MM.1S (cell line): ENCODE measurements around the gene PLS1.
"Not testable (repeated sequence)": the region's sequence is repeated elsewhere in the genome, so short reads cannot be mapped to it uniquely, and the experiment has no call there.

ENCODE experiments used
- DNase-seq: peaks from one replicate; pipeline ENCODE4 v3.0.0-alpha.2; 2015
- H2AFZ ChIP-seq: fragments of 300-600 bp; sonication (generic); 2 replicates; pipeline ENCODE4 v1.6.0; 2016; ENCODE audit warnings: antibody characterized with exemption, low read length
- H3F3A ChIP-seq: fragments of 300-600 bp; sonication (generic); 2 replicates; pipeline ENCODE4 v1.6.1; 2016; ENCODE audit warnings: mild to moderate bottlenecking, antibody characterized with exemption, low read length, moderate library complexity, mixed read lengths; ENCODE audit not compliant: insufficient read depth
- H3K27ac ChIP-seq: fragments of 300-600 bp; sonication (generic); 2 replicates; pipeline ENCODE4 v1.5.1; 2016; ENCODE audit warnings: mild to moderate bottlenecking, low read length
- H3K27me3 ChIP-seq: fragments of 300-600 bp; sonication (generic); replicated peaks from 2 replicates; pipeline ENCODE4 v1.6.0; 2016; ENCODE audit warnings: low read length; ENCODE audit not compliant: insufficient read depth
- H3K36me3 ChIP-seq: fragments of 300-600 bp; sonication (generic); replicated peaks from 2 replicates; pipeline ENCODE4 v1.6.1; 2016; ENCODE audit warnings: mild to moderate bottlenecking, low read length, mixed read lengths; ENCODE audit not compliant: insufficient read depth
- H3K4me1 ChIP-seq: fragments of 300-600 bp; sonication (generic); 2 replicates; pipeline ENCODE4 v1.6.1; 2016; ENCODE audit warnings: low read length, mixed read lengths
- H3K4me2 ChIP-seq: fragments of 300-600 bp; sonication (generic); 2 replicates; pipeline ENCODE4 v1.6.0; 2016; ENCODE audit warnings: low read depth, low read length
- H3K4me3 ChIP-seq: fragments of 300-600 bp; sonication (generic); 2 replicates; pipeline ENCODE4 v1.5.1; 2016; ENCODE audit warnings: low read length, mixed read lengths
- H3K79me2 ChIP-seq: fragments of 300-600 bp; sonication (generic); 2 replicates; pipeline ENCODE4 v1.6.1; 2016; ENCODE audit warnings: mixed run types, low read length, mixed read lengths
- H3K9ac ChIP-seq: fragments of 300-600 bp; sonication (generic); 2 replicates; pipeline ENCODE4 v1.6.1; 2016; ENCODE audit warnings: low read length, mixed read lengths
- H3K9me2 ChIP-seq: fragments of 300-600 bp; sonication (generic); replicated peaks from 2 replicates; pipeline ENCODE4 v1.6.1; 2016; ENCODE audit warnings: mild to moderate bottlenecking, low read length, mixed read lengths; ENCODE audit not compliant: insufficient read depth
- H3K9me3 ChIP-seq: fragments of 300-600 bp; sonication (generic); replicated peaks from 2 replicates; pipeline ENCODE4 v1.6.1; 2016; ENCODE audit warnings: mild to moderate bottlenecking, low read length, mixed read lengths; ENCODE audit not compliant: insufficient read depth
- H4K20me1 ChIP-seq: fragments of 300-600 bp; sonication (generic); 2 replicates; pipeline ENCODE4 v1.6.1; 2016; ENCODE audit warnings: mild to moderate bottlenecking, low read length, moderate library complexity, mixed read lengths; ENCODE audit not compliant: insufficient read depth
- EZH2 ChIP-seq: fragments of 300-600 bp; sonication (generic); optimal IDR thresholded peaks from 2 replicates; pipeline ENCODE3; 2017; ENCODE audit warnings: low read depth, mild to moderate bottlenecking, antibody characterized with exemption, low read length, mixed read lengths
- EZH2phosphoT487 ChIP-seq: fragments of 300-600 bp; sonication (generic); IDR thresholded peaks from 2 replicates; pipeline ENCODE4 v1.6.1; 2018; ENCODE audit warnings: antibody characterized with exemption, low read length
- TF ChIP-seq, protein P1 (sequence below): fragments of 300-600 bp; sonication (generic); IDR thresholded peaks from 2 replicates; pipeline ENCODE4 v1.5.1; 2016; ENCODE audit warnings: antibody characterized with exemption, low read length, mixed read lengths

The PLS1 gene

GRCh38 chr3:142595951-142596725, at the start of gene PLS1:
Gene PLS1 (plus strand): TSS chr3:142596393. CDS start chr3:142664238, 67,845 bp downstream.
- Histone ChIP-seq H3K27ac (no peak within 1 kb of the TSS), H3K4me3 (peak within 1 kb of the TSS; percentile 85), H3F3A (no peaks in the 10 kb centered on the region), H3K4me2 (peak within 1 kb of the TSS; percentile 68), H3K9me3 (no peaks in the 10 kb centered on the region), H3K36me3 (no peaks in the 10 kb centered on the region), H3K9me2 (no peaks in the 10 kb centered on the region), H3K27me3 (no peaks in the 10 kb centered on the region), H2AFZ (peak within 1 kb of the TSS; percentile 92), H3K4me1 (peaks cover 4% of the 10 kb centered on the region; the same call in 1 of the 2 replicates), H3K9ac (peak within 1 kb of the TSS; percentile 54; the same call in 1 of the 2 replicates), H4K20me1 (no peaks in the 10 kb centered on the region), H3K79me2 (no peaks in the 10 kb centered on the region)
- TF ChIP-seq EZH2phosphoT487: no peak
- no peak for TF ChIP-seq EZH2
- TF ChIP-seq, protein P1, sequence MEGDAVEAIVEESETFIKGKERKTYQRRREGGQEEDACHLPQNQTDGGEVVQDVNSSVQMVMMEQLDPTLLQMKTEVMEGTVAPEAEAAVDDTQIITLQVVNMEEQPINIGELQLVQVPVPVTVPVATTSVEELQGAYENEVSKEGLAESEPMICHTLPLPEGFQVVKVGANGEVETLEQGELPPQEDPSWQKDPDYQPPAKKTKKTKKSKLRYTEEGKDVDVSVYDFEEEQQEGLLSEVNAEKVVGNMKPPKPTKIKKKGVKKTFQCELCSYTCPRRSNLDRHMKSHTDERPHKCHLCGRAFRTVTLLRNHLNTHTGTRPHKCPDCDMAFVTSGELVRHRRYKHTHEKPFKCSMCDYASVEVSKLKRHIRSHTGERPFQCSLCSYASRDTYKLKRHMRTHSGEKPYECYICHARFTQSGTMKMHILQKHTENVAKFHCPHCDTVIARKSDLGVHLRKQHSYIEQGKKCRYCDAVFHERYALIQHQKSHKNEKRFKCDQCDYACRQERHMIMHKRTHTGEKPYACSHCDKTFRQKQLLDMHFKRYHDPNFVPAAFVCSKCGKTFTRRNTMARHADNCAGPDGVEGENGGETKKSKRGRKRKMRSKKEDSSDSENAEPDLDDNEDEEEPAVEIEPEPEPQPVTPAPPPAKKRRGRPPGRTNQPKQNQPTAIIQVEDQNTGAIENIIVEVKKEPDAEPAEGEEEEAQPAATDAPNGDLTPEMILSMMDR: no peak
- DNase-seq: peak; percentile 89

DNA sequence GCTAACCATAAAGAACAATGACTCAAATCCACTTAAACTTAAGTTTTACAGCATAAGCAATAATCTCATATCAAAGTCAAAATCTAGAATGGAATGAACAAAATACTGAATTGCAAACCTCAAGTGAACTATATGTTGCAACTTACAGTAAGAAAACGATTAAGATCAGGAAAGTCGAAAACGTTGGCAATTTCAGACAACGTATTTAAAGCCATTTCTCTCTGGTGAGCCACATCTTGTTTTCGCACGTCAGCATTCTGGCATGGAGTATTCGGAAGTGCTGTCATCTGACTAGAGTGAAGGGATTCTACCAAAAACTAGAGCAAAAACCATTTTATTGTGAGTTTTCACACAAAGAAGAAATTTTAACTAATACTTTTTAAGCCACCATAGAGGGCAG, 46.2 kb upstream of the PLS1 start:
- peaks cover 2% of the 10 kb centered on the region; the same call in 1 of the 2 replicates for H3K36me3 ChIP-seq
- no peak overlapping the region for H3K27ac ChIP-seq

DNA sequence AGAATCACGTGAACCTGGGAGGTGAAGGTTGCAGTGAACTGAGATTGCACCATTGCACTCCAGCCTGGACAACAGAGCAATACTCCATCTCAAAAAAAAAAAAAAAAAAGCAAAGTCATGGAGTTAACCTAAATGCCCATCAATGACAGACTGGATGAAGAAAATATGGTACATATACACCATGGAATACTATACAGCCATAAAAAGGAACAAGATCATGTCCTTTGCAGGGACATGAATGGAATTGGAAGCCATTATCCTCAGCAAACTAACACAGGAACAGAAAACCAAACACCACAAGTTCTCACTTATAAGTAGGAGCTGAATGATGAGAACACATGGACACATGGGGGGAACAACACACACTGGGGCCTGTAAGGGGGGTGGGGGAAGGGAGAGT, 43.6 kb upstream of the PLS1 start:
- not testable (repeated sequence) for H3K9ac ChIP-seq, H3K4me3 ChIP-seq, H4K20me1 ChIP-seq, H3K27me3 ChIP-seq, H3K36me3 ChIP-seq, H3K79me2 ChIP-seq, DNase-seq, H3F3A ChIP-seq, H3K9me2 ChIP-seq, H3K4me1 ChIP-seq, H3K27ac ChIP-seq, H3K4me2 ChIP-seq, H2AFZ ChIP-seq, H3K9me3 ChIP-seq

More for the DNA sequence above, 46.2 kb upstream of the PLS1 start:
- no peaks in the 10 kb centered on the region for H3K9me2 ChIP-seq
- H3K4me3 ChIP-seq: no peak overlapping the region
- no peak overlapping the region for H3K4me2 ChIP-seq
- no peaks in the 10 kb centered on the region for H3K9me3 ChIP-seq
- H4K20me1 ChIP-seq: no peaks in the 10 kb centered on the region
- H2AFZ ChIP-seq: no peak overlapping the region
- H3K9ac ChIP-seq: no peak overlapping the region
- no peaks in the 10 kb centered on the region for H3F3A ChIP-seq
- no peaks in the 10 kb centered on the region for H3K4me1 ChIP-seq
- H3K79me2 ChIP-seq: no peaks in the 10 kb centered on the region
- TF ChIP-seq EZH2 (no peak), EZH2phosphoT487 (no peak)
- TF ChIP-seq, protein P1: no peak
- H3K27me3 ChIP-seq: no peaks in the 10 kb centered on the region
- DNase-seq: no peak

- TF ChIP-seq, protein P1: no peak
- TF ChIP-seq EZH2phosphoT487 (no peak), EZH2 (no peak)
- no peaks in the 10 kb centered on the region for H3K4me1 ChIP-seq
- H3K36me3 ChIP-seq: no peaks in the 10 kb centered on the region; the same call in 1 of the 2 replicates
Observed at GRCh38 chr3:142553741-142554140, 42.5 kb upstream of the PLS1 start.

More at GRCh38 chr3:142553741-142554140, 42.5 kb upstream of the PLS1 start:
- Histone ChIP-seq H3K4me3 (no peak overlapping the region), H3K4me2 (no peak overlapping the region), H3K79me2 (no peaks in the 10 kb centered on the region), H3K9me3 (no peaks in the 10 kb centered on the region), H3K9me2 (no peaks in the 10 kb centered on the region), H2AFZ (no peak overlapping the region), H3K9ac (no peak overlapping the region), H3K27me3 (no peaks in the 10 kb centered on the region), H3F3A (no peaks in the 10 kb centered on the region), H3K27ac (no peak overlapping the region), H4K20me1 (no peaks in the 10 kb centered on the region)
- DNase-seq: no peak
